ENCODE results near the gene RAD54L. TPM values are rescaled to one million over a fixed set of nuclear protein-coding genes. Genes with fewer than 3 reads are reported as not detected.
"Not testable (repeated sequence)": the region's sequence is repeated elsewhere in the genome, so short reads cannot be mapped to it uniquely, and the experiment has no call there.

The RAD54L gene
- total RNA-seq, 1 donor from 2014 or later, result 0.97 TPM

GRCh38 chr1:46231231-46231630 lies 16.3 kb upstream of the RAD54L start:
- intact Hi-C loops (cut with DNase I), result not testable (repeated sequence)

GRCh38 chr1:46236882-46237281 lies 10.7 kb upstream of the RAD54L start:
- intact Hi-C loops (cut with DNase I), result no loop called here
- DNase-seq (ENCODE audit: low spot score), result no peak

More at GRCh38 chr1:46231231-46231630, 16.3 kb upstream of the RAD54L start:
- DNase-seq (ENCODE audit: low spot score), result not testable (repeated sequence)

GRCh38 chr1:46238865-46239264 lies 8.7 kb upstream of the RAD54L start:
- DNase-seq (ENCODE audit: low spot score); intact Hi-C loops (cut with DNase I): not testable (repeated sequence)

GRCh38 chr1:46241733-46242132 lies 5.8 kb upstream of the RAD54L start:
- DNase-seq (ENCODE audit: low spot score); intact Hi-C loops (cut with DNase I): not testable (repeated sequence)

GRCh38 chr1:46242918-46243317 lies 4.6 kb upstream of the RAD54L start:
- intact Hi-C loops (cut with DNase I), result no loop called here
- DNase-seq (ENCODE audit: low spot score), result no peak

GRCh38 chr1:46243831-46244230 lies 3.7 kb upstream of the RAD54L start:
- DNase-seq (ENCODE audit: low spot score); intact Hi-C loops (cut with DNase I): not testable (repeated sequence)

GRCh38 chr1:46244656-46245371 lies 2.7 kb upstream of the RAD54L start:
- intact Hi-C loops (cut with DNase I), result loop anchor here (5.0 kb wide), 1 partner anchor 97 kb away; the partner anchor contains the start of gene NSUN4
- no peak for DNase-seq (ENCODE audit: low spot score)

GRCh38 chr1:46246136-46246535 lies 1.4 kb upstream of the RAD54L start:
- intact Hi-C loops (cut with DNase I), result loop anchor here (2.0 to 5.0 kb wide), 3 partner anchors 41 to 96 kb away; partner anchors contain the start of genes LRRC41, NSUN4 and UQCRH
- not testable (repeated sequence) for DNase-seq (ENCODE audit: low spot score)

GRCh38 chr1:46246548-46247435 lies 771 bp upstream of the RAD54L start:
- peak; percentile 75 for DNase-seq (ENCODE audit: low spot score)
- intact Hi-C loops (cut with DNase I), result loop anchor here (2.0 to 5.0 kb wide), 3 partner anchors 42 to 96 kb away; partner anchors contain the start of genes LRRC41, NSUN4 and UQCRH

- no peak for DNase-seq (ENCODE audit: low spot score)
- intact Hi-C loops (cut with DNase I), result loop anchor here (5.0 kb wide), 1 partner anchor 94 kb away; the partner anchor contains the start of gene NSUN4
Measured at GRCh38 chr1:46248122-46248920, 758 bp downstream of the RAD54L start.

GRCh38 chr1:46254668-46255067 lies 7.1 kb downstream of the RAD54L start:
- intact Hi-C loops (cut with DNase I), result no loop called here
- DNase-seq (ENCODE audit: low spot score), result no peak

GRCh38 chr1:46256523-46256922 lies 9.0 kb downstream of the RAD54L start:
- no peak for DNase-seq (ENCODE audit: low spot score)
- intact Hi-C loops (cut with DNase I), result no loop called here

GRCh38 chr1:46262508-46262907 lies 14.9 kb downstream of the RAD54L start:
- no peak for DNase-seq (ENCODE audit: low spot score)
- intact Hi-C loops (cut with DNase I), result no loop called here

- intact Hi-C loops (cut with DNase I), result no loop called here
- DNase-seq (ENCODE audit: low spot score), result no peak
Measured at GRCh38 chr1:46263146-46263545, 15.6 kb downstream of the RAD54L start.

GRCh38 chr1:46268578-46268977 lies 21.0 kb downstream of the RAD54L start:
- intact Hi-C loops (cut with DNase I), result no loop called here
- DNase-seq (ENCODE audit: low spot score), result no peak

GRCh38 chr1:46274225-46275029 lies 26.9 kb downstream of the RAD54L start:
- intact Hi-C loops (cut with DNase I), result no loop called here

GRCh38 chr1:46275030-46275337 lies 27.4 kb downstream of the RAD54L start:
- DNase-seq (ENCODE audit: low spot score), result no peak
- intact Hi-C loops (cut with DNase I), result no loop called here

More at GRCh38 chr1:46274225-46275029, 26.9 kb downstream of the RAD54L start:
- no peak for DNase-seq (ENCODE audit: low spot score)

GRCh38 chr1:46277658-46278373 lies 30.3 kb downstream of the RAD54L start:
- intact Hi-C loops (cut with DNase I), result no loop called here
- no peak for DNase-seq (ENCODE audit: low spot score)
